NT2/D1 (cell line): Measurements from ENCODE around the gene DCAF12L2.

Source experiments
- SUZ12 ChIP-seq: IDR thresholded peaks from 2 replicates; pipeline ENCODE4 v1.6.1; 2011; ENCODE audit not compliant: insufficient read length, insufficient read depth; ENCODE audit errors: extremely low read depth
- YY1 ChIP-seq: IDR thresholded peaks from 2 replicates; pipeline ENCODE4 v1.6.1; 2011; ENCODE audit not compliant: insufficient read length, insufficient read depth

- TF ChIP-seq SUZ12 (no peak), YY1 (no peak)
These were observed 28.2 kb downstream of the DCAF12L2 start for GRCh38 chrX:126137899-126138298.
